Measurements from ENCODE around the gene ZNF683.

The ZNF683 gene

DNA sequence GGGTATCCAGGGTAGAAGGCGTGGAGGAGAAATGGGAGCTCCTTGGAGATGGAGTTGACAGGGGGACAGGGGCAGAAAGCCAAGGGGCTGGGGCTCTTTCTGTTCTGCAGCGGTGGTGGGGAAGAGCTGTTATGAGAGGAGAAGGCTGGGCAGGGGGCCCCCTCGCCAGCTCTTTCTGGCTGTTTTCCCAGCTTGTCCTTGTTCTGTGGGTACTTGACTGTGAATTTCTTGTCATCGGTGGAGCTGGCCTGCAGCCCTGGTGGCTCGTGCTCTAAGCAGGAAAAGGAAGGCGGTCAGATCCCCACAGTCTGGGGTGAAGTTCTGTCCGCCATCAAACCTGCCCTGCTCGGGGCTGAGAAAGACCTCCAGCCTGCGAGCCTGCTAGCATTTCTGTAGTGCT lies 7.6 kb downstream of the ZNF683 start:
- no peak overlapping the region for H2BK5ac ChIP-seq (ENCODE audit: low read length)
- no peaks in the 10 kb centered on the region for H3K79me2 ChIP-seq (ENCODE audit: control insufficient read depth, insufficient read depth, low read length)
- no peak for DNase-seq
- no CpG with 5 or more reads among the region's 9 CpGs for whole genome bisulfite sequencing (ENCODE audit: extremely low coverage, insufficient coverage, low lambda C conversion rate)
- no peak overlapping the region for H3K4me3 ChIP-seq (ENCODE audit: low read length)
- H3K9ac ChIP-seq (ENCODE audit: low read length) = no peak overlapping the region
- H3K4me2 ChIP-seq (ENCODE audit: low read length) = no peak overlapping the region
- no peak overlapping the region for H4K5ac ChIP-seq (ENCODE audit: low read length)
- H3K27me3 ChIP-seq (ENCODE audit: insufficient read depth, low read length, poor library complexity) = no peaks in the 10 kb centered on the region
- H3K4ac ChIP-seq (ENCODE audit: low read depth, low read length) = no peak overlapping the region
- H2BK15ac ChIP-seq (replicated peaks; ENCODE audit: low read depth) = no peak overlapping the region
- H3K23ac ChIP-seq (ENCODE audit: low read length) = no peak overlapping the region
- no peak overlapping the region for H3K18ac ChIP-seq (ENCODE audit: low read length)
- H2BK120ac ChIP-seq (ENCODE audit: low read depth, low read length) = no peak overlapping the region
- H2AK5ac ChIP-seq (ENCODE audit: low read length) = no peak overlapping the region
- H3K36me3 ChIP-seq (ENCODE audit: control insufficient read depth, insufficient read depth, low read length) = no peaks in the 10 kb centered on the region
- H3K4me1 ChIP-seq (ENCODE audit: control insufficient read depth, low read depth, low read length) = peaks cover 3% of the 10 kb centered on the region
- H3K56ac ChIP-seq (ENCODE audit: low read length) = no peak overlapping the region
- no peaks in the 10 kb centered on the region for H3K79me1 ChIP-seq (ENCODE audit: low read length)
- H4K8ac ChIP-seq (ENCODE audit: low read depth, low read length) = no peak overlapping the region
- H3K27ac ChIP-seq (ENCODE audit: low read depth, low read length) = no peak overlapping the region

DNA sequence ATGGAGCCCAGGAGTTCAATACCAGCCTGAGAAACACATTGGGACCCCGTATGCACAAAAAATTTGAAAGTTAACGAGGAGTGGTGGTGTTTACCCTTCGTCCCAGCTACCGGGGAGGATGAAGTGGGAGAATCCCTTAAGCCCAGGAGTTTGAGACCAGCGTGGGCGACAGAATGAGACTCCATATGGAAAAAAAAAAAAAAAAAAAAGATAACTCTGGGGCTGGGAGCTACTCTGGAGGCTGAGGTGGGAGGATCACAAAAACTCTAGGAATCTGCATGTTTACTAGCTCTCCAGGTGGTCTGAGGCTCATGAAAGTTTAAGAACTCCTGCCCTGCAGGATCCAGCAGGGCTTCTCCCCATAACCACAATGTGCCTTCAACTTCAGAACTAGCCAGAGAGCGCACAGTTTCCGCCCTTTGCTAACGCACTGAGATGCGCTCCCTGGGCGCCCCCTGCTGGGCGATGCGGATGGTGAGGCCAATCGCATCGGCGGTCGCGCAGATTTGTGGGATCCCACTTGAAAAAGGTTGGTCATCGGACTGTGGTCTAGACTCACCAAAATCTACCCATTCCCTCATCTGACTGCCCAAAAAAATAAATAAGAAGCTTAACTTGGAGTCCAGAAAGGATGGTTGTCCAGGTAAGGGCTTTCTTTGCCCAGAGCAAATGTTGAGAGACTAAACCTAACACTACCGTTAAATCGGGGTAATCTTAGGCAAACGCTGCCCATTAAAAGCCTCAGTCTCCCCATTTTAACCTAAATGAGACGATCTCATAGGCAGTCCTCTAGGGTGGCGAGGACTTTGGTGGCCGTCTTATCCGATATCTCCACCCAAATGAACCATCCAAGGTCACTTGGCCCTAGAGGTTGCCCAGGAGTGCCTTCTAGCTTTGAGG lies 8.8 kb downstream of the ZNF683 start:
- H3K56ac ChIP-seq (ENCODE audit: low read length) = no peak overlapping the region
- H2BK5ac ChIP-seq (ENCODE audit: low read length) = no peak overlapping the region
- no peak overlapping the region for H3K4ac ChIP-seq (ENCODE audit: low read depth, low read length)
- no peak overlapping the region for H3K4me3 ChIP-seq (ENCODE audit: low read length)
- no peak overlapping the region for H4K5ac ChIP-seq (ENCODE audit: low read length)
- no peak overlapping the region for H2BK120ac ChIP-seq (ENCODE audit: low read depth, low read length)
- no peaks in the 10 kb centered on the region for H3K79me2 ChIP-seq (ENCODE audit: control insufficient read depth, insufficient read depth, low read length)
- H3K4me2 ChIP-seq (ENCODE audit: low read length) = no peak overlapping the region
- no peaks in the 10 kb centered on the region for H3K79me1 ChIP-seq (ENCODE audit: low read length)
- H2AK5ac ChIP-seq (ENCODE audit: low read length) = no peak overlapping the region
- H3K27ac ChIP-seq (ENCODE audit: low read depth, low read length) = no peak overlapping the region
- H3K27me3 ChIP-seq (ENCODE audit: insufficient read depth, low read length, poor library complexity) = no peaks in the 10 kb centered on the region
- H3K23ac ChIP-seq (ENCODE audit: low read length) = no peak overlapping the region
- no CpG with 5 or more reads among the region's 26 CpGs for WGBS (ENCODE audit: extremely low coverage, insufficient coverage, low lambda C conversion rate)
- no peak overlapping the region for H3K9ac ChIP-seq (ENCODE audit: low read length)
- H2BK15ac ChIP-seq (replicated peaks; ENCODE audit: low read depth) = no peak overlapping the region
- peaks cover 3% of the 10 kb centered on the region for H3K4me1 ChIP-seq (ENCODE audit: control insufficient read depth, low read depth, low read length)
- DNase-seq = peak; percentile 92
- no peak overlapping the region for H3K18ac ChIP-seq (ENCODE audit: low read length)
- H3K36me3 ChIP-seq (ENCODE audit: control insufficient read depth, insufficient read depth, low read length) = no peaks in the 10 kb centered on the region
- H4K8ac ChIP-seq (ENCODE audit: low read depth, low read length) = no peak overlapping the region

- Histone ChIP-seq H2BK5ac (ENCODE audit: low read length) (no peak overlapping the region), H4K5ac (ENCODE audit: low read length) (no peak overlapping the region), H3K4me2 (ENCODE audit: low read length) (no peak overlapping the region), H3K23ac (ENCODE audit: low read length) (no peak overlapping the region), H3K79me1 (ENCODE audit: low read length) (no peaks in the 10 kb centered on the region), H2BK15ac (replicated peaks; ENCODE audit: low read depth) (no peak overlapping the region), H3K18ac (ENCODE audit: low read length) (no peak overlapping the region), H3K9ac (ENCODE audit: low read length) (no peak overlapping the region), H4K8ac (ENCODE audit: low read depth, low read length) (no peak overlapping the region), H3K27me3 (ENCODE audit: insufficient read depth, low read length, poor library complexity) (no peaks in the 10 kb centered on the region), H3K4me1 (ENCODE audit: control insufficient read depth, low read depth, low read length) (peaks cover 3% of the 10 kb centered on the region), H3K4me3 (ENCODE audit: low read length) (no peak overlapping the region), H3K4ac (ENCODE audit: low read depth, low read length) (no peak overlapping the region), H3K79me2 (ENCODE audit: control insufficient read depth, insufficient read depth, low read length) (no peaks in the 10 kb centered on the region), H3K27ac (ENCODE audit: low read depth, low read length) (no peak overlapping the region), H2BK120ac (ENCODE audit: low read depth, low read length) (no peak overlapping the region), H2AK5ac (ENCODE audit: low read length) (no peak overlapping the region), H3K36me3 (ENCODE audit: control insufficient read depth, insufficient read depth, low read length) (no peaks in the 10 kb centered on the region), H3K56ac (ENCODE audit: low read length) (no peak overlapping the region)
- no CpG with 5 or more reads among the region's 3 CpGs for WGBS (ENCODE audit: extremely low coverage, insufficient coverage, low lambda C conversion rate)
- no peak for DNase-seq
Measured at GRCh38 chr1:26362331-26362730, 10.2 kb downstream of the ZNF683 start.

DNA sequence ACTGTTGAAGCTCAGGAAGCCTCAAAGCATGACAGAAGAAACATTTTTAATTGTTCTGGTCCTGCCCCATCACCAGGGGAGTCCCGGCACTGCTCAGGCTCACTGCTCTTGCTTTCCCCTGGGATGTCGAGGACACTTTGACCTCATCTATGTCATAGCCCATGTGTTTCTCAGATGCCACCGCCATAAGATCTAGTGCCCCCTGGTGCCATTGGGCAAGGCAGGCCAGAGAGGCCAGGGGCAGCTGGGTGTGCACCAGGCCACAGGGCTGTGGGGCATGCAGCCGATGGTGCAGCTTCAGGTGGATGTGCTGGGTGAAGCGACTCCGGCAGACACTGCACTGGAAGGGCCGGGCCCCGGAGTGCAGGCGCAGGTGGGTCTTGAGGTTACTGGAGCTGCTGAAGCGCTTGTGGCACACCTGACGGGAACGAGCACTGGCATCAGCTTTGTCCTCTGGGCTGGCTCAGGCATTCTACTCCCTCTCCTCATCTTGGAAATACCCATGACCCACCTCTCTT lies 10.9 kb downstream of the ZNF683 start:
- Histone ChIP-seq H3K56ac (ENCODE audit: low read length) (no peak overlapping the region), H4K8ac (ENCODE audit: low read depth, low read length) (no peak overlapping the region), H3K27me3 (ENCODE audit: insufficient read depth, low read length, poor library complexity) (no peaks in the 10 kb centered on the region), H3K79me2 (ENCODE audit: control insufficient read depth, insufficient read depth, low read length) (no peaks in the 10 kb centered on the region), H3K4me1 (ENCODE audit: control insufficient read depth, low read depth, low read length) (peaks cover 3% of the 10 kb centered on the region), H3K4me2 (ENCODE audit: low read length) (no peak overlapping the region), H3K4me3 (ENCODE audit: low read length) (no peak overlapping the region), H4K5ac (ENCODE audit: low read length) (no peak overlapping the region), H2BK15ac (replicated peaks; ENCODE audit: low read depth) (no peak overlapping the region), H2AK5ac (ENCODE audit: low read length) (no peak overlapping the region), H2BK120ac (ENCODE audit: low read depth, low read length) (no peak overlapping the region), H2BK5ac (ENCODE audit: low read length) (no peak overlapping the region), H3K36me3 (ENCODE audit: control insufficient read depth, insufficient read depth, low read length) (no peaks in the 10 kb centered on the region), H3K27ac (ENCODE audit: low read depth, low read length) (no peak overlapping the region), H3K18ac (ENCODE audit: low read length) (no peak overlapping the region), H3K23ac (ENCODE audit: low read length) (no peak overlapping the region), H3K9ac (ENCODE audit: low read length) (no peak overlapping the region), H3K79me1 (ENCODE audit: low read length) (no peaks in the 10 kb centered on the region), H3K4ac (ENCODE audit: low read depth, low read length) (no peak overlapping the region)
- WGBS (ENCODE audit: extremely low coverage, insufficient coverage, low lambda C conversion rate) = no CpG with 5 or more reads among the region's 12 CpGs
- no peak for DNase-seq

- Histone ChIP-seq H3K36me3 (ENCODE audit: control insufficient read depth, insufficient read depth, low read length) (no peaks in the 10 kb centered on the region), H3K79me1 (ENCODE audit: low read length) (no peaks in the 10 kb centered on the region), H3K4me3 (ENCODE audit: low read length) (no peak overlapping the region), H2BK5ac (ENCODE audit: low read length) (no peak overlapping the region), H3K27me3 (ENCODE audit: insufficient read depth, low read length, poor library complexity) (no peaks in the 10 kb centered on the region), H3K56ac (ENCODE audit: low read length) (no peak overlapping the region), H3K79me2 (ENCODE audit: control insufficient read depth, insufficient read depth, low read length) (no peaks in the 10 kb centered on the region), H3K27ac (ENCODE audit: low read depth, low read length) (no peak overlapping the region), H3K4me1 (ENCODE audit: control insufficient read depth, low read depth, low read length) (peaks cover 3% of the 10 kb centered on the region), H4K5ac (ENCODE audit: low read length) (no peak overlapping the region), H2AK5ac (ENCODE audit: low read length) (no peak overlapping the region), H4K8ac (ENCODE audit: low read depth, low read length) (no peak overlapping the region), H3K23ac (ENCODE audit: low read length) (no peak overlapping the region), H2BK15ac (replicated peaks; ENCODE audit: low read depth) (no peak overlapping the region), H3K4ac (ENCODE audit: low read depth, low read length) (no peak overlapping the region), H3K9ac (ENCODE audit: low read length) (peak overlapping the region; percentile 33), H2BK120ac (ENCODE audit: low read depth, low read length) (no peak overlapping the region), H3K18ac (ENCODE audit: low read length) (no peak overlapping the region), H3K4me2 (ENCODE audit: low read length) (peak overlapping the region; percentile 46)
- no peak for DNase-seq
- no CpG with 5 or more reads among the region's 27 CpGs for WGBS (ENCODE audit: extremely low coverage, insufficient coverage, low lambda C conversion rate)
Measured at GRCh38 chr1:26360807-26361604, 11.5 kb downstream of the ZNF683 start.
